PFSK-1 (cell line): ENCODE measurements around the gene PRKAG2.

Experiments used
- FOXP2 ChIP-seq: optimal IDR thresholded peaks from 2 replicates; pipeline ENCODE3; 2011; ENCODE audit warnings: borderline replicate concordance, control low read depth, inconsistent platforms; ENCODE audit not compliant: insufficient read depth; ENCODE audit errors: extremely low read length, extremely low read depth
- POLR2AphosphoS5 ChIP-seq: IDR thresholded peaks from 2 replicates; pipeline ENCODE4 v1.6.1; 2012; ENCODE audit warnings: low read depth, mild to moderate bottlenecking, control low read depth, low read length, moderate library complexity
- REST ChIP-seq, 2 experiments: IDR thresholded peaks; 2 replicates each; pipeline versions ENCODE4 v1.6.1 to v1.8.0; 2011 to 2012; ENCODE audit warnings: low read depth in 2 of 2, low read length in 2 of 2, control low read depth in 1 of 2, inconsistent platforms in 1 of 2, mild to moderate bottlenecking in 1 of 2, moderate library complexity in 1 of 2; ENCODE audit not compliant: insufficient read depth in 1 of 2
- SIN3A ChIP-seq: IDR thresholded peaks from 2 replicates; pipeline ENCODE4 v1.6.1; 2012; ENCODE audit warnings: mild to moderate bottlenecking, low read length, moderate library complexity, borderline replicate concordance; ENCODE audit not compliant: insufficient read depth
- TAF1 ChIP-seq: IDR thresholded peaks from 2 replicates; pipeline ENCODE4 v1.6.1; 2012; ENCODE audit warnings: low read length, control low read depth, borderline replicate concordance; ENCODE audit not compliant: insufficient read depth

Gene PRKAG2

DNA sequence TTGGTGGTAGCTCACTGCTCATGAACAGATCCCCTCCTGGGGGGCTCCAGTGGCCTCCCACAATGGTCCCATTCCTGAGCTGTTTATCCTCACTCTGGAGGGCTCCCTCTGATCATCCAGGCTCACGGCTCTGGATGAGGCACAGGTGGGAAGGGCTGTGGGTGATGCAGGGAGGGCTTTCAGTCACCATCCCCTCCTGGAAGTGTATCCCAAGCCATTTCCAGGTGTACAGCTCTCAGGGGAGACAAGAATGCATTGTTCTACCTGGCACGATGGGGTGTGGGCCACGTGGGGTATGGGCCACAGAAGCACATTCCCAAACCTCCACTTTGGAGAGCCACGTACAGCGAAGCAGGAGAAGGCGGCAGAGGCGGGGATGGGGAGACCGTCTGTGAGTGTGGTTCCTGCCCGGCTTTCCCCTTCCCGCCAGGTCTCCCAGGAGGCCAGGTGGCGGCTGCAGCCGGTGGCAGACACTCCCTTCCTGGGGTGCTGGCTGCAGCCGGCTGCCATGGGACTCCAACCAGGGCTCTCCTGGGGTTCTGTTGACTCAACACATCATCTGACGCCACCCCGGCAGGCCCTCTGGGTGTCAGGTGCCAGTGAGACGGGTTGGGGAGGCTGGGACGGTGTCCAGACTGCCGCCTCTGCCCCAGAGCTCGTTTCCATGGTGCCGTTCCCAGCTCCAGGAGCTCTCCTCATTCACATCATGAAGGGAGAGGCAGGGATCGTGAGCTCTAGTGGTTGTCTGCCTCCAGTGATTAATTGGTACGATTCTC, 187.5 kb downstream of the PRKAG2 start:
- no peak for TF ChIP-seq REST (IDR thresholded peaks at IDR 0.05; ENCODE audit: insufficient read depth in 1 of 2, low read depth in 2 of 2, low read length in 2 of 2)
- TF ChIP-seq SIN3A, result no peak
- no peak for TF ChIP-seq FOXP2
- no peak for TF ChIP-seq TAF1
- TF ChIP-seq POLR2AphosphoS5, result no peak

DNA sequence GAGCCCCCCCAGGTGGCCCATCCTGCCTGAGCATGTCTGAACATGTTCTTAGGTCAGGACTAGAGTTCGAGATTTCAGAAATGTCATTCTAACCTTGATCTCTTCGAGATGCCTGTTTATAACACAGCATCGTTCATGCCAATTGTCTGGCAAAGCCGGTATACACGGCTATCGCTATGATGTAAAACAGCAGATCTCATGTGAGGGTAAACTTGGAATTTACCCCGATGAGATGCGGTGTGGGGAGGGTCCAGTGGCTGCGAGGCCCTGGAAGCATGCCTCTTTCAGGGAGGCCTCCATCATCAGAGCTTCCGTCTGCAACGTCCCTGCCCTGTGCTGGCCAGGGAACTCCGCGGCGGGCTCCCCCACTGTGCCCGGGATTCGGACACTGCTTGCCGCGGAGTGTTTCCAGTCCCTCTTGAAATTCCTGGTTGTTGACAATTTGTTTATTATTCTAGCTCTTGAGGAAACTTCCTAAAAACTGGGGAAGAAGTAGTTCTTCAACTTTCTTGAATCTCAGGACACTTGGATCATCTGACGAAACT, 188.6 kb downstream of the PRKAG2 start:
- TF ChIP-seq POLR2AphosphoS5 (no peak), REST (IDR thresholded peaks at IDR 0.05; ENCODE audit: insufficient read depth in 1 of 2, low read depth in 2 of 2, low read length in 2 of 2) (no peak), SIN3A (no peak), FOXP2 (no peak), TAF1 (no peak)

DNA sequence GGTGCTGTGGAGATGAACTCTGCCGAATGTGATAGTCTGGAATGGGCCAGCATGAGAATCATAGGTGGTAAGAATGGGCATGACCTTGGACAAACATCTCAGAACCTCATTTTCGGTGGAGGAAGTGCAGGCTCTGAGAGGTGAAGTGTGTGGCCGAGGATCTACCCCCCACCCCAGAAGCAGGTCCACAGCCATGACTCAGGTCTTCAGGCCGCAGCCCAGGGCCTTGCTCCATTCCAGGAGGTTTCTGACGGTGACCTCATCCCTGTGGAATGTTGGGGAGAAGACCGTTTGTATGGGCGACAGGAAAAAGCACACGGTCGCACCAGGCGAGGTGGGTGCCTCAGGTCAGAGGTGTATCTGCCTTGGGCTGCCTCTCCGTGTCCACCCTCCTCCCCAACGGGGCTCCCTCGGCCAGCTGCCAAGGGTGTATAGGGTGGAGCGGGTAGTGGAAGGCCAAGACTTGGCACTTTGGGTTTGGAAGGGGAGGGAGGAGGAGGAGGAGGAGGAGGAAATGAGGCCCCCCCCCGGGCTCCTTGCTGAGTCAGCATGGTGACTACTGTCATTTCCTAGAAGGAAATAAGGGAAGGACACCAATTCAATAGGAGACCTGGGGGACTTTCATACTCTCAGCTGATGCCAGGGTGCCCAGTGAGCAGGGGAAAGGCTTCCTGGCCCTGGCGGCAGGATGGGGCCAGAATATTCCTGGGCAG, 189.2 kb downstream of the PRKAG2 start:
- TF ChIP-seq REST (IDR thresholded peaks at IDR 0.05; ENCODE audit: insufficient read depth in 1 of 2, low read depth in 2 of 2, low read length in 2 of 2), result no peak
- TF ChIP-seq SIN3A, result no peak
- no peak for TF ChIP-seq FOXP2
- no peak for TF ChIP-seq POLR2AphosphoS5
- no peak for TF ChIP-seq TAF1

- no peak for TF ChIP-seq SIN3A
- TF ChIP-seq POLR2AphosphoS5, result no peak
- no peak for TF ChIP-seq REST (IDR thresholded peaks at IDR 0.05; ENCODE audit: insufficient read depth in 1 of 2, low read depth in 2 of 2, low read length in 2 of 2)
- no peak for TF ChIP-seq FOXP2
- no peak for TF ChIP-seq TAF1
Measured at GRCh38 chr7:151686826-151687225, 190.1 kb downstream of the PRKAG2 start.
